OCI-LY1 (cell line): Measurements from ENCODE around the gene RYR1.

Experiments used
- H2AFZ ChIP-seq: fragments of 200-600 bp; sonication (generic), shearing (Covaris generic); 2 replicates; pipeline ENCODE4 v1.6.0; 2014; ENCODE audit warnings: antibody characterized with exemption, mild to moderate bottlenecking, low read length
- H3F3A ChIP-seq: fragments of 200-600 bp; sonication (generic), shearing (Covaris generic); 2 replicates; pipeline ENCODE4 v1.6.0; 2014; ENCODE audit warnings: mild to moderate bottlenecking, antibody characterized with exemption, low read length, moderate library complexity; ENCODE audit not compliant: insufficient read depth
- H3K27ac ChIP-seq: fragments of 200-600 bp; sonication (generic); 2 replicates; pipeline ENCODE4 v1.5.1; 2014; ENCODE audit warnings: low read length, mixed run types, mild to moderate bottlenecking, low read depth; ENCODE audit not compliant: poor library complexity, severe bottlenecking
- H3K27me3 ChIP-seq: fragments of 200-600 bp; sonication (generic); 2 replicates; pipeline ENCODE4 v1.6.0; 2014; ENCODE audit warnings: antibody characterized with exemption, mild to moderate bottlenecking, low read length, moderate library complexity; ENCODE audit not compliant: insufficient read depth
- H3K36me3 ChIP-seq: fragments of 200-600 bp; sonication (generic); 2 replicates; pipeline ENCODE4 v1.6.1; 2014; ENCODE audit warnings: mild to moderate bottlenecking, antibody characterized with exemption, low read length, moderate library complexity, mixed read lengths; ENCODE audit not compliant: insufficient read depth
- H3K4me1 ChIP-seq: fragments of 200-600 bp; sonication (generic); 2 replicates; pipeline ENCODE4 v1.5.1; 2014; ENCODE audit warnings: mild to moderate bottlenecking, low read length, moderate library complexity; ENCODE audit not compliant: insufficient read depth, severe bottlenecking
- H3K4me2 ChIP-seq: fragments of 200-600 bp; sonication (generic), shearing (Covaris generic); 2 replicates; pipeline ENCODE4 v1.6.1; 2014; ENCODE audit warnings: low read length
- H3K4me3 ChIP-seq: fragments of 200-600 bp; sonication (generic); 2 replicates; pipeline ENCODE4 v1.5.1; 2014; ENCODE audit warnings: low read length, low read depth, mild to moderate bottlenecking, mixed read lengths; ENCODE audit not compliant: poor library complexity, severe bottlenecking
- H3K79me2 ChIP-seq: fragments of 200-600 bp; shearing (Covaris generic); 2 replicates; pipeline ENCODE4 v1.6.1; 2016; ENCODE audit warnings: mixed run types, low read length, mixed read lengths; ENCODE audit not compliant: insufficient read depth
- H3K9ac ChIP-seq: fragments of 200-600 bp; sonication (generic), shearing (Covaris generic); 2 replicates; pipeline ENCODE4 v1.6.1; 2014; ENCODE audit warnings: mild to moderate bottlenecking, low read length, mixed read lengths
- H3K9me2 ChIP-seq: fragments of 200-600 bp; sonication (generic), shearing (Covaris generic); 2 replicates; pipeline ENCODE4 v1.6.1; 2014; ENCODE audit warnings: low read depth, mild to moderate bottlenecking, low read length, mixed read lengths
- H3K9me3 ChIP-seq: fragments of 200-600 bp; shearing (Covaris generic); 2 replicates; pipeline ENCODE4 v1.6.1; 2014; ENCODE audit warnings: low read length, mixed read lengths
- H4K20me1 ChIP-seq: fragments of 200-600 bp; sonication (generic), shearing (Covaris generic); 2 replicates; pipeline ENCODE4 v1.6.0; 2016; ENCODE audit warnings: mild to moderate bottlenecking, low read length; ENCODE audit not compliant: insufficient read depth
- EZH2 ChIP-seq: fragments of 200-600 bp; sonication (generic), shearing (Covaris generic); IDR thresholded peaks from 2 replicates; pipeline ENCODE4 v1.8.0; 2017; ENCODE audit warnings: borderline replicate concordance, mixed run types, mild to moderate bottlenecking, antibody characterized with exemption, low read length, moderate library complexity, mixed read lengths
- TF ChIP-seq, protein P1 (sequence below): fragments of 200-600 bp; sonication (generic), shearing (Covaris generic); IDR thresholded peaks from 2 replicates; pipeline ENCODE4 v1.5.1; 2017; ENCODE audit warnings: mild to moderate bottlenecking, antibody characterized with exemption, low read length, moderate library complexity, mixed read lengths

The RYR1 gene

DNA sequence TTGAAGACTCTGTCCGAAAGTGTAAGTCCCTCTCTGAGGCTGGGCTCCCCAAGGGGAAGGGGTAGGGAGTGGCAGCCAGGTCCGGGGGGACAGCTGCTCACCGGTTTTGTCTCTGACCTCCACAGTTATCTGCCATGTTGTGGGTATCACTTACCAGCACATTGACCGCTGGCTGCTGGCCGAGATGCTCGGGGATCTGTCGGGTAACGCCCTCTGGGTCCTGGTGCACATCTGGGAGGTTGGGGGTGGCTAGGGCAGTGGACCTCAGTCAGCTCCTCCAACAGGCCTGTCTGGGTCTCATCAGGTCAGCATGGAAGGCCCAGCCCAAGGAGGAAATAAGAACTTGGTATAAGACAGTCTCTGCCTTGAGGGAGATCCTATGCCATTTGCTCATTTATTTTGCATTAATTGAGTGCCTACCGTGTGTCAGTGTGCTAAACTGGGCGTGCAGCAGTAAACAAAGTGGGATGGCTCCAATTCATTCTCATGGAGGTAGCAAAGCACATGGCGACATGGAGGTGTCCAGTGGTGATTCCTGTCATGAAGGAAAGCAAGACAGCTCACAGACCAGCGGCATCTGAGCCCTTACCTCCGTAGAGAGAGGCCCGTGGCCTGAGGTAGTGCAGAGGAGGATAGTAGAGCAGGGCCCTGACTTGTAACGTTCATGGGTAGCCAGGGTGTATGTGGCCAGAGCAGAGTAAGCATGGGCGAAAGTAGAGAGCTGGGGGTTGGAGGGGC, 199.2 kb downstream of the RYR1 start:
- no peaks in the 10 kb centered on the region for H3F3A ChIP-seq
- H2AFZ ChIP-seq = no peak overlapping the region
- no peak overlapping the region for H3K4me2 ChIP-seq
- no peaks in the 10 kb centered on the region for H3K9me2 ChIP-seq
- no peak overlapping the region for H3K4me3 ChIP-seq
- H3K27me3 ChIP-seq = no peaks in the 10 kb centered on the region
- no peaks in the 10 kb centered on the region for H4K20me1 ChIP-seq
- no peak overlapping the region for H3K9ac ChIP-seq
- no peaks in the 10 kb centered on the region for H3K9me3 ChIP-seq
- TF ChIP-seq, protein P1, sequence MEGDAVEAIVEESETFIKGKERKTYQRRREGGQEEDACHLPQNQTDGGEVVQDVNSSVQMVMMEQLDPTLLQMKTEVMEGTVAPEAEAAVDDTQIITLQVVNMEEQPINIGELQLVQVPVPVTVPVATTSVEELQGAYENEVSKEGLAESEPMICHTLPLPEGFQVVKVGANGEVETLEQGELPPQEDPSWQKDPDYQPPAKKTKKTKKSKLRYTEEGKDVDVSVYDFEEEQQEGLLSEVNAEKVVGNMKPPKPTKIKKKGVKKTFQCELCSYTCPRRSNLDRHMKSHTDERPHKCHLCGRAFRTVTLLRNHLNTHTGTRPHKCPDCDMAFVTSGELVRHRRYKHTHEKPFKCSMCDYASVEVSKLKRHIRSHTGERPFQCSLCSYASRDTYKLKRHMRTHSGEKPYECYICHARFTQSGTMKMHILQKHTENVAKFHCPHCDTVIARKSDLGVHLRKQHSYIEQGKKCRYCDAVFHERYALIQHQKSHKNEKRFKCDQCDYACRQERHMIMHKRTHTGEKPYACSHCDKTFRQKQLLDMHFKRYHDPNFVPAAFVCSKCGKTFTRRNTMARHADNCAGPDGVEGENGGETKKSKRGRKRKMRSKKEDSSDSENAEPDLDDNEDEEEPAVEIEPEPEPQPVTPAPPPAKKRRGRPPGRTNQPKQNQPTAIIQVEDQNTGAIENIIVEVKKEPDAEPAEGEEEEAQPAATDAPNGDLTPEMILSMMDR = no peak
- no peak for TF ChIP-seq EZH2
- peaks cover 61% of the 10 kb centered on the region for H3K36me3 ChIP-seq
- H3K27ac ChIP-seq = no peak overlapping the region
- H3K79me2 ChIP-seq = no peaks in the 10 kb centered on the region
- peaks cover 12% of the 10 kb centered on the region for H3K4me1 ChIP-seq

GRCh38 chr19:38634757-38635482, 201.4 kb downstream of the RYR1 start:
- TF ChIP-seq, protein P1 = peak; percentile 86
- TF ChIP-seq EZH2 = no peak
- Histone ChIP-seq H3F3A (no peaks in the 10 kb centered on the region), H4K20me1 (no peaks in the 10 kb centered on the region), H3K79me2 (no peaks in the 10 kb centered on the region), H2AFZ (no peak overlapping the region), H3K9me3 (no peaks in the 10 kb centered on the region), H3K4me1 (peaks cover 12% of the 10 kb centered on the region), H3K9ac (no peak overlapping the region), H3K4me2 (no peak overlapping the region), H3K27ac (no peak overlapping the region), H3K9me2 (no peaks in the 10 kb centered on the region), H3K4me3 (no peak overlapping the region), H3K27me3 (no peaks in the 10 kb centered on the region), H3K36me3 (peaks cover 43% of the 10 kb centered on the region)

GRCh38 chr19:38635483-38636399, 202.2 kb downstream of the RYR1 start:
- H3K9ac ChIP-seq = no peak overlapping the region
- no peak overlapping the region for H3K4me2 ChIP-seq
- H4K20me1 ChIP-seq = no peaks in the 10 kb centered on the region
- H3F3A ChIP-seq = no peaks in the 10 kb centered on the region
- H3K27ac ChIP-seq = no peak overlapping the region
- peaks cover 38% of the 10 kb centered on the region for H3K36me3 ChIP-seq
- H3K4me3 ChIP-seq = no peak overlapping the region
- H2AFZ ChIP-seq = no peak overlapping the region
- H3K27me3 ChIP-seq = no peaks in the 10 kb centered on the region
- no peaks in the 10 kb centered on the region for H3K9me2 ChIP-seq
- H3K4me1 ChIP-seq = peaks cover 12% of the 10 kb centered on the region
- H3K9me3 ChIP-seq = no peaks in the 10 kb centered on the region
- H3K79me2 ChIP-seq = no peaks in the 10 kb centered on the region
- no peak for TF ChIP-seq EZH2
- TF ChIP-seq, protein P1 = no peak
